Upper lobe of right lung (tissue), 1 donor: ENCODE data around the gene TDRKH. TPM values are rescaled to one million over a fixed set of nuclear protein-coding genes. Genes with fewer than 3 reads are reported as not detected.

Experiments used
- ATAC-seq: fragments of 200-7000 bp; cut with Tn5 transposase; one replicate; pipeline ENCODE4 v1.9.1; 2020; ENCODE audit warnings: mild to moderate bottlenecking, moderate library complexity
- DNase-seq: peaks from one replicate; pipeline ENCODE4 v3.0.0-alpha.2; 2020
- H3K27ac ChIP-seq: fragments of 200-600 bp; one replicate; pipeline ENCODE4 v1.8.0; 2022
- H3K27me3 ChIP-seq: fragments of 200-600 bp; one replicate; pipeline ENCODE4 v1.8.0; 2022; ENCODE audit warnings: mild to moderate bottlenecking
- H3K36me3 ChIP-seq: fragments of 200-600 bp; one replicate; pipeline ENCODE4 v1.8.0; 2022
- H3K4me1 ChIP-seq: fragments of 200-600 bp; one replicate; pipeline ENCODE4 v1.8.0; 2022
- H3K4me3 ChIP-seq: fragments of 200-600 bp; one replicate; pipeline ENCODE4 v1.8.0; 2022; ENCODE audit warnings: mild to moderate bottlenecking
- H3K9me3 ChIP-seq: fragments of 200-600 bp; one replicate; pipeline ENCODE4 v1.8.0; 2022
- CTCF ChIP-seq: fragments of 200-600 bp; IDR thresholded peaks from one replicate; pipeline ENCODE4 v1.8.0; 2022; ENCODE audit warnings: antibody characterized with exemption
- intact Hi-C: fragments of 100-400 bp; cut with DNase I; formaldehyde crosslinking; loops from one replicate; pipeline ENCODE4 v1.11.0; 2022
- total RNA-seq: library from RNA; stranded (reverse); fragmentation: NEBNext Ultra II Directional; extraction: Animal tissue kit (Norgen Biotek cat#: 25700); gene quantifications from one replicate; pipeline ENCODE4 v1.2.1, GENCODE V29; 2021
- donor health status: DM: no; HTN: yes; CAD: no; lungs with severe emphysema.

The TDRKH gene
- total RNA-seq, 1 donor from 2014 or later = 12.8 TPM

- Histone ChIP-seq H3K27ac (no peak overlapping the region), H3K4me3 (no peak overlapping the region), H3K36me3 (no peaks in the 10 kb centered on the region), H3K4me1 (no peaks in the 10 kb centered on the region), H3K9me3 (no peaks in the 10 kb centered on the region), H3K27me3 (no peaks in the 10 kb centered on the region)
- DNase-seq = no peak
- intact Hi-C loops = loop anchor here (10.0 kb wide), 1 partner anchor 135 kb away; no protein-coding TSS in a partner anchor
- no peak for TF ChIP-seq CTCF
- ATAC-seq = peak; percentile 14
Observed at GRCh38 chr1:151729966-151730291, 60.4 kb downstream of the TDRKH start.

DNA sequence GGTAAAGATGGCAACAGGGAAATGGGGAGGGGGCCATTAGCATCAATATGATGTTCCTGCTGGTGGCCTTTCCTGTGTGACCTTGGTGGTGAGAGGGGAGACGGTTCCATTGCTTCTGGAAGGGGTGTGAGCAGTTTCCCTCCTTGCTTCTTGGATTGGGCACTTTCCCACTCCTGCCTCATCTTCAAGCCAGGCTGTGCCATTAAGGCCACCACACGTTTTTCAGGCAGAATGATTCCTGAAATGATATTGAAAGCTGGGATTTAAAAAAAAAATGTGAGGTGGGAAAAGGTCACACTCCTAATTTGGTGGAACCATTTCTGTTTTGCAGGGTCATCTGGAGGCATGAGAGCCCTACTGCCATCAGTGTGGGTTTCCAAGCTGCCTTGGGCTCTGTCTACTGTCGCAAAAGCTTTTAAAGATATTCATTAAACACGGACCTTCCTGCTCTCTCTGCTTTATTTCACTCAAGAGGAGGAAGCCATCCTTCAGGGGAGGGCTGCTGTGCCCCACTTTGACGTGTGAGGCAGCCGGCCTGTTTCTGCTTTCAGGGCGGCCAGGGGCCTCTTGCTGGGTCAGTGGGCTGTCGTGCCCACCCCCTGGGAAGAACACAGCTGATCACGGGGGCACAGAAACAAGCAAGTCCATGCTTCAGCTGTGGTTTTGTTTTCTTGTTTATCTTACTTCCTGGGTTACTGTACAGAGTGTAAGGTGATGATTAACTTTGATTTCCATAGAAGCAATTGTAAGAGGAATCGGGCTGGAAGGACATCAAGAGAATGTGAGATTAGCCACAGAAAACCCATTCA lies 60.9 kb downstream of the TDRKH start:
- DNase-seq = no peak
- intact Hi-C loops = no loop called here
- H3K4me3 ChIP-seq = no peak overlapping the region

DNA sequence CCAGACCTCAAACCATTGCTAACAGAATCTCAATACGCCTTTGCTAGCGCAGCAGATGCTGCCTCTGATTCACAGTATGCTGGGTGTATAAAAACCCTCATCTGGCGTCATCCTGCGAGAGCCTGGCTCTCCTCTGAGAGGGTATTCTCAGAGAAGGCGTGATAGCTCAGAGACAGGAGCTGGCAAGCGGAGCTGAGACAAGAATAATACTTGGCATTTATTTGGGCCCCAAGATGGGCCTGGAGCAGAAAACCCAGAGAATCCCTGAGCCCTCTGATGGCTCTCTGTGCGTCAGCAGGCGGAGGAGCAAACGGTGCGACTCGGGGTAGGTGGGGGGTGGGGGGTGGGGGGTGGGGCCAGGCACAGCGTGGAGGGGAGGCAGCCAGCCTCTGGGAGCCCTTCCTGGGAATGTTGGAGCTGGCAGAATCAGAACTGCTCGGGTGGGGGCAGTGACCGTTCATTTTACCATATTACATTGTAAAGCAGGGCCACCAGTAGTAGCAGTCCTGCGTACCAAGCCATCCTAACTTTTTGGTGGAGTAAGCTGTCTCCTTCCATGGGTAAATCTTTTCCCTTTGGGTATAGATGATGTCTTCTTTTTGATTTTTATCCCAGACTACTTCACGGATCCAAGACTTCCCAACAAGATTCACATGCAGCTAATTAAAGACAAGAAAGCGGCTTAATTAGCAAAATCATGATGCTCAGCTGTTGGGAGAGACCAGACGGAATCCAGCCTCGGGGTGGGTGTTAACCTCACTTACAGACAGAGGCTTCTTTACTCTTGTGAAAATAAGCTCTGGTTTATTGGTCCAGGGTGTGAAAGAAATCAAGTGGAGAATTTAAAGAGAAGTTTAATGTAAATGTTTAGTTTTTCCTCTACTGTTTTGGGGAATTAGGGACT lies 61.9 kb downstream of the TDRKH start:
- H3K9me3 ChIP-seq = no peaks in the 10 kb centered on the region
- H3K27ac ChIP-seq = no peak overlapping the region
- H3K27me3 ChIP-seq = no peaks in the 10 kb centered on the region
- no peak overlapping the region for H3K4me3 ChIP-seq
- H3K4me1 ChIP-seq = no peaks in the 10 kb centered on the region
- intact Hi-C loops = no loop called here
- H3K36me3 ChIP-seq = no peaks in the 10 kb centered on the region
- TF ChIP-seq CTCF = no peak
- DNase-seq = no peak
- no peak for ATAC-seq

More for the DNA sequence above, 60.9 kb downstream of the TDRKH start:
- Histone ChIP-seq H3K36me3 (no peaks in the 10 kb centered on the region), H3K9me3 (no peaks in the 10 kb centered on the region), H3K4me1 (no peaks in the 10 kb centered on the region), H3K27me3 (no peaks in the 10 kb centered on the region), H3K27ac (no peak overlapping the region)
- no peak for TF ChIP-seq CTCF
- ATAC-seq = peak; percentile 33

- intact Hi-C loops = no loop called here
- Histone ChIP-seq H3K27ac (no peak overlapping the region), H3K4me3 (no peak overlapping the region), H3K27me3 (no peaks in the 10 kb centered on the region), H3K9me3 (no peaks in the 10 kb centered on the region), H3K4me1 (peaks cover 22% of the 10 kb centered on the region), H3K36me3 (no peaks in the 10 kb centered on the region)
- DNase-seq (no peak), ATAC-seq (no peak)
- TF ChIP-seq CTCF = no peak
Observed at GRCh38 chr1:151723726-151724370, 66.5 kb downstream of the TDRKH start.

Other genes starting within 250 kb of the TDRKH start
- 62.1 TPM for gene SNX27, start 178.4 kb downstream of the TDRKH start, total RNA-seq
- gene CELF3, start 73.7 kb downstream of the TDRKH start, total RNA-seq = not detected
- gene RIIAD1, start 69.0 kb downstream of the TDRKH start, total RNA-seq = not detected
- gene MRPL9, start 27.0 kb downstream of the TDRKH start, total RNA-seq = 54.6 TPM
- 0.29 TPM for gene LINGO4, start 14.9 kb upstream of the TDRKH start, total RNA-seq
- gene RORC, start 41.3 kb upstream of the TDRKH start, total RNA-seq = 16.4 TPM
- gene C2CD4D, start 49.3 kb upstream of the TDRKH start, total RNA-seq = 0.29 TPM
- not detected for gene THEM5, start 63.2 kb upstream of the TDRKH start, total RNA-seq
- gene THEM4, start 119.0 kb upstream of the TDRKH start, total RNA-seq = 14.0 TPM
- 643 TPM for gene S100A10, start 203.4 kb upstream of the TDRKH start, total RNA-seq
- gene S100A11, start 246.5 kb upstream of the TDRKH start, total RNA-seq = 522 TPM